ENCODE results near the gene NPM3. TPM values are rescaled to one million over a fixed set of nuclear protein-coding genes. Genes with fewer than 3 reads are reported as not detected.

Gene NPM3
- total and polyA plus RNA-seq, 12 donors: 14.7 to 51.5 (median 31.0) TPM

GRCh38 chr10:101762736-101763135, 20.5 kb downstream of the NPM3 start:
- WGBS, 4 donors: 87 to 95% (median 91%) methylated on average over 2 to 5 of the region's 5 CpGs
- H3K4me1 ChIP-seq (replicated peaks in 1 of 2): no peaks in the 10 kb centered on the region
- no peak overlapping the region for H3K27ac ChIP-seq
- no peaks in the 10 kb centered on the region for H3K9me3 ChIP-seq (replicated peaks in 1 of 3)
- DNase-seq: no peak
- TF ChIP-seq POLR2A (IDR thresholded peaks at IDR 0.05) (no peak), CTCF (IDR thresholded peaks at IDR 0.05) (no peak)
- H3K4me3 ChIP-seq: no peak overlapping the region
- intact Hi-C loops (cut with DNase I): no loop called here
- H3K36me3 ChIP-seq (replicated peaks in 1 of 2): no peaks in the 10 kb centered on the region
- H3K27me3 ChIP-seq: no peaks in the 10 kb centered on the region

GRCh38 chr10:101761226-101761625, 22.0 kb downstream of the NPM3 start:
- no peak for TF ChIP-seq CTCF (IDR thresholded peaks at IDR 0.05)
- no peak for TF ChIP-seq POLR2A (IDR thresholded peaks at IDR 0.05)
- DNase-seq: no peak
- WGBS, 4 donors: 79 to 84% (median 80%) methylated on average over 8 to 9 of the region's 9 CpGs
- H3K4me1 ChIP-seq (replicated peaks in 1 of 2): no peaks in the 10 kb centered on the region
- no peaks in the 10 kb centered on the region for H3K27me3 ChIP-seq
- H3K4me3 ChIP-seq: no peak overlapping the region
- no peak overlapping the region for H3K27ac ChIP-seq
- H3K36me3 ChIP-seq (replicated peaks in 1 of 2): no peaks in the 10 kb centered on the region
- intact Hi-C loops (cut with DNase I): no loop called here
- H3K9me3 ChIP-seq (replicated peaks in 1 of 3): no peaks in the 10 kb centered on the region

GRCh38 chr10:101760510-101760909, 22.7 kb downstream of the NPM3 start:
- H3K27me3 ChIP-seq: no peaks in the 10 kb centered on the region
- no peaks in the 10 kb centered on the region for H3K9me3 ChIP-seq (replicated peaks in 1 of 3)
- intact Hi-C loops (cut with DNase I): no loop called here
- no peaks in the 10 kb centered on the region for H3K4me1 ChIP-seq (replicated peaks in 1 of 2)
- TF ChIP-seq POLR2A (IDR thresholded peaks at IDR 0.05) (no peak), CTCF (IDR thresholded peaks at IDR 0.05) (no peak)
- WGBS, 4 donors: 83 to 92% (median 86%) methylated on average over 3 of the region's 3 CpGs
- no peak for DNase-seq
- no peak overlapping the region for H3K4me3 ChIP-seq
- no peaks in the 10 kb centered on the region for H3K36me3 ChIP-seq (replicated peaks in 1 of 2)
- H3K27ac ChIP-seq: no peak overlapping the region

GRCh38 chr10:101759309-101760247, 23.7 kb downstream of the NPM3 start:
- H3K27ac ChIP-seq: no peak overlapping the region
- H3K4me3 ChIP-seq: no peak overlapping the region
- no peaks in the 10 kb centered on the region for H3K27me3 ChIP-seq
- DNase-seq: no peak
- WGBS, 4 donors: 63 to 65% (median 64%) methylated on average over 7 to 12 of the region's 12 CpGs
- H3K9me3 ChIP-seq (replicated peaks in 1 of 3): no peaks in the 10 kb centered on the region
- intact Hi-C loops (cut with DNase I): no loop called here
- TF ChIP-seq POLR2A (IDR thresholded peaks at IDR 0.05) (no peak), CTCF (IDR thresholded peaks at IDR 0.05) (no peak)
- no peaks in the 10 kb centered on the region for H3K4me1 ChIP-seq (replicated peaks in 1 of 2)
- no peaks in the 10 kb centered on the region for H3K36me3 ChIP-seq (replicated peaks in 1 of 2)
